Right lobe of liver (tissue), 4 donors: ENCODE data around the gene DIMT1.

Source experiments
- CTCF ChIP-seq, 4 donors: fragments of 200-600 bp in 3 of 4; fragments of 450-650 bp in 1 of 4; IDR thresholded peaks; one replicate each; pipeline versions ENCODE4 v1.5.1 to v1.8.0; 2016 to 2022; ENCODE audit warnings: antibody characterized with exemption in 4 of 4, mild to moderate bottlenecking in 2 of 4
- POLR2A ChIP-seq: fragments of 450-650 bp; IDR thresholded peaks from one replicate; pipeline ENCODE4 v1.6.1; 2017; ENCODE audit warnings: antibody characterized with exemption, mild to moderate bottlenecking
- donor health status: DM: no; HTN: no; CAD: no.
- donor health status: DM: no; HTN: no; CAD: no.
- donor health status: DM: no; HTN: yes; CAD: no.

GRCh38 chr5:62369039-62369438 lies 34.7 kb downstream of the DIMT1 start:
- TF ChIP-seq CTCF (IDR thresholded peaks at IDR 0.05) (no peak), POLR2A (no peak)
